SK-N-MC (cell line): ENCODE measurements around the gene VARS1.

Experiments
- EZH2 ChIP-seq: fragments of 200-600 bp; sonication (generic); IDR thresholded peaks from one replicate; pipeline ENCODE4 v1.6.1; 2017; ENCODE audit warnings: antibody characterized with exemption
- POLR2AphosphoS5 ChIP-seq: IDR thresholded peaks from 2 replicates; pipeline ENCODE4 v1.6.1; 2012; ENCODE audit warnings: mild to moderate bottlenecking, low read depth, low read length, borderline replicate concordance

GRCh38 chr6:31780507-31781243, 14.9 kb downstream of the VARS1 start:
- TF ChIP-seq EZH2 (no peak), POLR2AphosphoS5 (no peak)
